Activated T-helper 1 cell treated with anti-CD3 and anti-CD28 coated beads, Interleukin-12 subunit alpha, Interleukin-12 subunit beta, Interleukin-2, Interleukin-4 antibody, amounts not matched to agents 30 ng/mL and 10 ng/mL and 1 ng/mL, durations not matched to agents 14 hours and 24 hours and 36 hours (primary cell): ENCODE measurements around the gene EFR3B. TPM values are rescaled to one million over a fixed set of nuclear protein-coding genes. Genes with fewer than 3 reads are reported as not detected.
A peak's percentile ranks its signal among the peaks of the same experiment; 100 is the strongest.

ENCODE experiments used
- DNase-seq: peaks from one replicate; pipeline ENCODE4 v3.0.0; 2021; ENCODE audit warnings: low spot score
- H3K27ac Mint-ChIP-seq: one replicate; pipeline ENCODE4 v1.8.0; 2021; ENCODE audit warnings: mild to moderate bottlenecking, mixed read lengths
- H3K27me3 Mint-ChIP-seq: one replicate; pipeline ENCODE4 v1.8.0; 2022; ENCODE audit warnings: mild to moderate bottlenecking, moderate library complexity, mixed read lengths; ENCODE audit not compliant: insufficient read depth
- H3K36me3 Mint-ChIP-seq: one replicate; pipeline ENCODE4 v1.8.0; 2021; ENCODE audit warnings: low read depth, mixed read lengths
- H3K4me1 Mint-ChIP-seq: one replicate; pipeline ENCODE4 v1.8.0; 2021; ENCODE audit warnings: low read depth, mixed read lengths
- H3K4me3 Mint-ChIP-seq: one replicate; pipeline ENCODE4 v1.8.0; 2021; ENCODE audit warnings: mild to moderate bottlenecking, moderate library complexity, mixed read lengths
- H3K9me3 Mint-ChIP-seq: one replicate; pipeline ENCODE4 v1.8.0; 2021; ENCODE audit warnings: mixed read lengths
- intact Hi-C: fragments of 100-400 bp; cut with micrococcal nuclease; formaldehyde crosslinking; loops from one replicate; pipeline ENCODE4 v1.15.1; 2024
- total RNA-seq: library from RNA; stranded (reverse); gene quantifications from 2 replicates; pipeline ENCODE4 v1.2.3, GENCODE V29; 2022

Gene EFR3B
- total RNA-seq, 1 donor from 2014 or later: 0.21 TPM

DNA sequence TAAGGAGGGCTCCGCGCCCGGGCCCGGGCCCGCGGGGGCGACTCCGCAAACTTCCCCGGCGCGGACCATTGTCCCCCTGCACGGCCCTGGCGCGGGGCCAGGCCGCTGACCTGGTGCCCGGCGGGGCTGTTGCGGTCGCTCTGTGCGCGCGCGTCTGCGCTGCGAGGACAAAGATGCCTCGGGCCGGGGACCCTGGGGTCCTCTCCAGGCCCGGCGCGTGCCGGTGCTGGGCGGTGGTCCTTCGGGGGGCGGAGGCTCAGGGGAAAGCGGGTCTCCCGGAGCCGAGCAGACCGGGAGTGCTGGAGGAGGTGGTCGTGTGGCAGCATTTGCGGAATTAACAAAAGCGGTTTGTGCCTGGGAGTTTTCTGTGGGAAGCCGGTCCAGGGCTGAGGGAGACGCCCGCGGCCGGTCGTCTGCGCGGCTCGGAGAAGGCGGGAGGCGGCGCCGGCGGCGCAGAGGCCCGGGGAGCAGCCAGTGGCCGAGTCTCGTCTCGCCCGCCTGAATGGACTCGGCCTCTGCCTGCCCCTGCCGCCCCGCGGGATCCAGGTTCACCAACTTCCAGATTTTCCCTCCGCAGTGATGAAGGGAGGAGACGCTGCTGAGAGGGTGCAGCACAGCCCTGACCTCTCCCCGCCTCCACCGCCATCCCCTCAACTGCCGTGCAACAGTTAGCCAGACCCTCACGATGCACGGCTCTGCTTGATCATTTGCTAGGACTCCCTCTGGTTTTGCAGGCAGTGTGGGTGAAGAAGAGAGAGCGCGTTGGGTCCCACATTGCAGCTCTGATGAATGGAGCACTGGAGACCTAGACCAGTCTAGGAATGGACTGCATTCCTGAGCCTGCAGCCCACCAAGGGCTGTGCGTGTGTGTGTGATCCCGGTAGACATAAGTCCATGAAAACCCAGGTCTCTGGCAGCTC is 705 bp downstream of the EFR3B start:
- H3K9me3 Mint-ChIP-seq: no peaks in the 10 kb centered on the region
- no peaks in the 10 kb centered on the region for H3K36me3 Mint-ChIP-seq
- peak overlapping the region; percentile 81 for H3K4me3 Mint-ChIP-seq
- intact Hi-C loops: loop anchor here (1.0 to 5.0 kb wide), 4 partner anchors 70 to 1305 kb away; partner anchors contain the start of genes ADCY3, ADGRF3 and SELENOI
- peaks cover 48% of the 10 kb centered on the region for H3K27me3 Mint-ChIP-seq
- DNase-seq: no peak
- peaks cover 26% of the 10 kb centered on the region for H3K4me1 Mint-ChIP-seq
- no peak overlapping the region for H3K27ac Mint-ChIP-seq

DNA sequence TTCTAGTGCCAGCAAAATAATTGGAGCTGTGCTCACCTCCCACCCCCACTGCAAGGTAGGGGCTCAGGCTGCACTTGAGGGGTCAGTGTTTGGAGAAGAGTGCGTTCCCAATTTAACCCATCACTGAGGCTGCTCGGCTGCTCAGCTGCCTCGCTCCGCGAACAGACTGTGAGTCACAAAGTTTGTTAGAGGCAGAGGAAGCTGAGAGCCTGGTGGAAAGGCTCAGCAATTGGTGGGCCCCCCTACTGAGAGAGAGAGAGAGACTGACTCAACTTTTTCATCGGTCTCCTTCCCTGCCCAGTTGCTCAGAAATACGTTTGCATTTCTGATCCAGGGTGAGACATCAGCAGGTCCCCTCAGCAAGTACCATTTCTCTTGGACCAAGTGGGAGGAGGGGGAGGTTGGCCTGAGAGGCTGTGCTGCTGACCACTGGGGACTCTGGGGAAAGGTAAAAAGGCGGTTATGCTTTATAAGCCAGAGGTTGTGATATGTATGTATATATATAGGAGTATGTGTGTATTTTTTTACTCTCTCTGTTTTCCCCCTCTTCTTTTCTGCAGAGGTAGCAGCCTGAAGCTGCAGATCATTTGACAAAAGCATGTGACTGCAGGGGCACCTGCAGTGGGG is 1.5 kb downstream of the EFR3B start:
- H3K9me3 Mint-ChIP-seq: no peaks in the 10 kb centered on the region
- no peak for DNase-seq
- no peak overlapping the region for H3K27ac Mint-ChIP-seq
- H3K36me3 Mint-ChIP-seq: no peaks in the 10 kb centered on the region
- peaks cover 48% of the 10 kb centered on the region for H3K27me3 Mint-ChIP-seq
- peaks cover 26% of the 10 kb centered on the region for H3K4me1 Mint-ChIP-seq
- peak overlapping the region; percentile 81 for H3K4me3 Mint-ChIP-seq
- intact Hi-C loops: loop anchor here (2.0 to 5.0 kb wide), 2 partner anchors 459 to 1304 kb away; partner anchors contain the start of genes ADGRF3 and SELENOI

DNA sequence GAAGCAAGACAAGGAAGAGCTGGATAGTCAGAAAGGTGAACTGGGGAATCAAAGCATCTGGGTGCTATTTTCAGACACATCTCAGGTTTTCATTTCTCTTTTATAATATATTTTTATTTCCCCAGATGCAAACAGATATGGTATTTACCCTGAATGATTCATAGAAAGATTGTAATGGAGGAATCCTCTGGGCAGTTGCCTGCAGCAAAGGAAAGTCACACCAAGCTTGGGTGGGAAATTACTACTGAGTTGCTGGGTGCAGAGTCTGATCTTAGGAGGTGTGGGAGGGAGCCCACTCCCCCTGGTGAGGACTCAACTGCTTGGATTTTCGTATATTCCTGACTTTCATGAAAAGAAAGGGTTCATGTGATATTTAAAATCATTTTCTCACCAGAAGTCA is 2.1 kb downstream of the EFR3B start:
- no peaks in the 10 kb centered on the region for H3K36me3 Mint-ChIP-seq
- no peak overlapping the region for H3K4me3 Mint-ChIP-seq
- H3K4me1 Mint-ChIP-seq: peaks cover 26% of the 10 kb centered on the region
- H3K9me3 Mint-ChIP-seq: no peaks in the 10 kb centered on the region
- intact Hi-C loops: loop anchor here (5.0 kb wide), 1 partner anchor 1303 kb away; the partner anchor contains the start of genes ADGRF3 and SELENOI
- no peak for DNase-seq
- H3K27ac Mint-ChIP-seq: no peak overlapping the region
- H3K27me3 Mint-ChIP-seq: peaks cover 48% of the 10 kb centered on the region

DNA sequence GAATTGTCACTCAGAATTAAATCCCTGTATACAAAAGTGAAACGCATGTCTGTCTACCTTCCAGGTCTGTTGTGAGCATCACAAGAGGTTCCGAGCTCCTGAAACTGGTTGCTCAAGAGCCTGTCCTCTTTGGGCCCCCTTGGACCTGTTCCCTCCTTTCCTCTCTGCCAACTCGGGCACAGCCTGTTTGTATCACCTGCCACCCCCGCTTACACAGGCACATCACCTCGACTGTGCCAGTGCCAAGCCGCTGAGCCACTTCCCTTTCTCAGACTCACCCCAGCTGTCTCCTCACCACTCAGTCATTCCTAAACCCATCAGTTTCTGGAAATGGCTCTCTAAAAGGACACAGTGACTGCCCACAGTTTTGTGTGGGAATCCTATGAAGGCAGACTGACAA is 3.1 kb downstream of the EFR3B start:
- no peak overlapping the region for H3K4me3 Mint-ChIP-seq
- intact Hi-C loops: loop anchor here (5.0 kb wide), 1 partner anchor 1302 kb away; the partner anchor contains the start of genes ADGRF3 and SELENOI
- H3K27me3 Mint-ChIP-seq: peaks cover 54% of the 10 kb centered on the region
- no peak for DNase-seq
- H3K4me1 Mint-ChIP-seq: peaks cover 26% of the 10 kb centered on the region
- H3K9me3 Mint-ChIP-seq: no peaks in the 10 kb centered on the region
- H3K27ac Mint-ChIP-seq: peak overlapping the region; percentile 45
- no peaks in the 10 kb centered on the region for H3K36me3 Mint-ChIP-seq

DNA sequence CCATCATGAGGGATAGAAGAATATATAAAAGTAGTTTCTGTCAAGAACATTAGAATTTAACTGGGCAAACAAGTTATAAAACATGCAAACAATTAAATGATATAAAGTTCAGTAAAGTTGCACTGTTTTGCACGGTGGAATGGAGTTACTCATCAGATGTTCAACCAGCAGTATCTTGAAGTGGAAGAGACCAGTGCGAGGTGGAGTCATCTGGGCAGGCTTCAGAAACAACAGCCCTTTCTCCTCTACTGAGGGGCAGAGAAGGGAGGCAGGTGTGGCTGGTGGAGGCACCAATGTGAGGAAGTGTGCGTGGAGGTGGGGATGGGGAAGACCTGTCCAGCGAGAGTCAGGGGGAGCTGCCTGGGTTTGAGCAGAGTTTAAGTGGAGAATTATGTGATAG is 7.5 kb downstream of the EFR3B start:
- no peak overlapping the region for H3K27ac Mint-ChIP-seq
- H3K36me3 Mint-ChIP-seq: no peaks in the 10 kb centered on the region
- intact Hi-C loops: no loop called here
- no peak overlapping the region for H3K4me3 Mint-ChIP-seq
- peaks cover 23% of the 10 kb centered on the region for H3K27me3 Mint-ChIP-seq
- H3K4me1 Mint-ChIP-seq: peaks cover 7% of the 10 kb centered on the region
- no peaks in the 10 kb centered on the region for H3K9me3 Mint-ChIP-seq
- DNase-seq: no peak

DNA sequence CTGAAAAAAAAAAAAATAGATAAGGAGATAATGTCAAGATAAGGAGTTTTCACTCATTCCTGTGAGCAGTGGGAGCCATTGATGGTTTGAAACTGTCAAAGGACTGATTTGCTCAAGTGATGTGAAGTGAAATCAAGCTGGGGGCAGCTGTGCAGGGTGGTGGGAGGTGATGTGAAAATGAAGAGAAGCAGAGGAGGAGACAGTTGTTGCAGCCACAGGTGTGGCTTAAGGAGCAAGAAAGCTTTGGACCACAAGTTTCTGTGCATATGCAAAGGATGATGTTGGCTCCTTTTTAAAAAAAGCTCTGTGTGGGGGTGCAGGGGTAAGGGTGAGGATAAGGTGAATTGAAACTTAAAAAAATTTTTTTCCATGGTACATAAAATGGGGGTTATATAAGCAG is 8.3 kb downstream of the EFR3B start:
- Mint-ChIP-seq H3K27ac (no peak overlapping the region), H3K4me1 (peaks cover 2% of the 10 kb centered on the region), H3K4me3 (no peak overlapping the region), H3K27me3 (peaks cover 21% of the 10 kb centered on the region), H3K36me3 (no peaks in the 10 kb centered on the region), H3K9me3 (no peaks in the 10 kb centered on the region)
- intact Hi-C loops: no loop called here
- DNase-seq: no peak

DNA sequence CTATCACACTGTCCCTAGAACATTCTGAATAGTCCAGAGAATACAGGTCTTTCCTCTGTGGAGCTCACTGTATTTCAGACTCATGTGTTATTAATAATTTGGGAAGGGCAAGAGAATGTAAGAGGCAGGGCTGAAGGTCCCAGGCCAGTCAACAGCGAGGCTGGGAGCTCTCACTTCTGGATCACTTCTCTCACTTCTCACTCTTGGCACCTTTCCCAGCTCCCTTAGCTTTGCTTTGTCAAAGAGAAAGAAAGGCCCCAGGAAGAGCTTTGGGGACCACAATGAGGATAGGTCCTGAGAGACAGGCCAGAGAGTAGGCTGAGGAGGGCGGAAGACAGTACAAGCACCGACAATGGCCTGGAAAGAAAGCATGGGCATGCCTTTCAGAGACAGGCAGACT is 11.2 kb downstream of the EFR3B start:
- H3K27ac Mint-ChIP-seq: no peak overlapping the region
- intact Hi-C loops: no loop called here
- H3K4me1 Mint-ChIP-seq: no peaks in the 10 kb centered on the region
- no peaks in the 10 kb centered on the region for H3K9me3 Mint-ChIP-seq
- H3K27me3 Mint-ChIP-seq: peaks cover 14% of the 10 kb centered on the region
- H3K36me3 Mint-ChIP-seq: no peaks in the 10 kb centered on the region
- DNase-seq: no peak
- H3K4me3 Mint-ChIP-seq: no peak overlapping the region

DNA sequence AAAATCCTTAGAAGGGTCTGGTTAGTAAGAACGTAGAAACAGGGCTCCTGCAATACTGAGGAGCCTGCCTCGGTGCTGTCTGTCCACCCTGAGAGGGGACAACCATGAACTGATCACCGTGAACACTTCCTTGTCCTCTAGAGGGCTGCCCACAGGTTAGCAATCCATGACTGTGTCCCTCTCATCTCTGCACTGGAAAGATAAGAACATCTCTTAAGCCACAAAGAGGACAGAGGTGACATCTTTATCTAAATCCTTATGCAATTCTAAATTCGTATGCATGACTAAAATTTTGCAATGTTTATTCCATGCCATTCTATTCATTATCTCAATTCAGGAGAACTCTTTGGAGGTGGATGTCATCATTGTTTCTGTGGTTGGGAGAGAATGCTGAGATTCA is 12.8 kb downstream of the EFR3B start:
- DNase-seq: no peak
- no peaks in the 10 kb centered on the region for H3K9me3 Mint-ChIP-seq

DNA sequence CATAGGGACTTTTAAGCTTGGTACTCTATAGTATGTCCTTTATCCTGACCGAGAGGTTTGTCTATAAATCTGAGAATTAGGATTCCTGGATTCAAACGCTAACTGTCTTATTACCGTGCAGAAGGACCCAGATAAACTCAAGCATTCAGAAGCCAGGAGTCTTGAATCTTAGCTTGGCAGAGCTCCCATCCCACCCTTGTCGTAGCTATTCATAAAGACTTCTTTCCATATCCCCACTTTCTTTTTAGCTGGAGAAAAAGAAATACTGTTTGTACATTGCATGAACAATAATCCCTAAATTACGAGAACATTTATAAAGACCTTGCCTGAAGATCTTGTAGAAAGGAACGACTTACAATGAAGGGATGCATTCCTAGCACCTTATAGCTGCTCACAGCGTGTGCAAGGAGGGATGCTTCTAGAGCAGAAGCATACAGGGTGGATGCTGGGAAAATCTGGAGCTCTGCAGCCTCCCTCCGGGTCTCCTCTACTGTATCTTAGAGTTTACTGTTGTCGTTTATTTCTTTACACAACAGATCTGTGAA is 13.6 kb downstream of the EFR3B start:
- no peak for DNase-seq
- Mint-ChIP-seq H3K4me3 (no peak overlapping the region), H3K27me3 (peaks cover 8% of the 10 kb centered on the region), H3K36me3 (no peaks in the 10 kb centered on the region), H3K9me3 (no peaks in the 10 kb centered on the region), H3K4me1 (no peaks in the 10 kb centered on the region), H3K27ac (no peak overlapping the region)
- intact Hi-C loops: no loop called here

More for the DNA sequence above, 12.8 kb downstream of the EFR3B start:
- peaks cover 8% of the 10 kb centered on the region for H3K27me3 Mint-ChIP-seq
- H3K4me1 Mint-ChIP-seq: no peaks in the 10 kb centered on the region
- no peak overlapping the region for H3K4me3 Mint-ChIP-seq
- no peak overlapping the region for H3K27ac Mint-ChIP-seq
- intact Hi-C loops: no loop called here
- H3K36me3 Mint-ChIP-seq: no peaks in the 10 kb centered on the region

DNA sequence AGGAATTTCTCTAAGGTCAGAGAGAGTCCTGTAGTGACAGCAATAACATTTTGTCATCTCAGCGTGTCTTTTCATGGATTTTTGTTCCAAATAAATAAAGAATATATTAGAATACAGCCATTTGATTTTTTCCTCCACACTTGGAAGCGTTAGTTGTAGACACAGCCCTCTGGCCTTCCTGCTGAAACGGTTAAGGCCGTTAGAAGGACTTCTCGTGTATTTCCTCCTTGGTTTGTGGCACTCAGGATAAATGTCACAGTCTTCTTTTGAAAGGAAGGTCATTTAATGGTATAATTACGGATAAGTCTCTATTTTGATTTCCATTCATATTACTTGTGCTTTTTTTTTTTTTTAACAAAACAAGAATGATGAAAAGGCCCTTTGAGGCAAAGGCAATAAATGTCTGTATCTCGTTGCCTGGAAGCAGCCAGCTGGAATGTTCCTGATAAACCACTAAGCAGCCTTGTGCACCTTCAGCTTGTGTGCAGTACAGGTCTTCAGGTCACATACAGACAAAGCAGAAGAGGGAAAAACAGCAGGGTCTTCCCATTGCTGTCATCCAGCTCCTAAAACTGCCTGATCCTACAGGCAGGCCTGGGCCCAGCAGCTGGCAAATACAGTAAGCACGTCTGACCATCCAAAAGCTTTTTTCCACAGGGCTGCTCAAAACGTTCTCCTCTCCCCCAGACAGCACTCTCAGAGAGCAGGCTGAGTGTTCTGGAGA is 14.4 kb downstream of the EFR3B start:
- Mint-ChIP-seq H3K27ac (no peak overlapping the region), H3K36me3 (no peaks in the 10 kb centered on the region), H3K9me3 (no peaks in the 10 kb centered on the region), H3K27me3 (peaks cover 8% of the 10 kb centered on the region), H3K4me1 (no peaks in the 10 kb centered on the region), H3K4me3 (no peak overlapping the region)
- intact Hi-C loops: no loop called here
- DNase-seq: no peak

DNA sequence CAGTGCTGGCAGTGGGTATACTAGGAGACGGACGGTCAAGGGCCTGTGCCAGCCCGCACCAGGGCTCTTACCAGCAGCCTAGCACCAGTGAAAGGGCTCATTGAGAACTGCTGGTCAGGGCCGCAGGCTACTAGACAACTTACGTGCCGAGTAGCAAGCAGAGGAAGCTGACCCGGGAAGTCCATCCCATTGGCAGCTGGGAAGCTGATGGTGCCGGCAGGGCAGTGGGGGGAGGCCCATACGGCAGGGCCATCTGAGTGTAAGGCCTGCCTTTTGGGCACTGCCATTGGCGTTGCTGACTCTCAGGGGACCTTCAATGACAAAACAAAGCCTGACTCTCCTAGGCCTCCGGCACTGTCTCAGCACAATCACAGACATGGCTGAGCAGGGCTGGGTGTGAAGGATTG is 20.6 kb downstream of the EFR3B start:
- H3K36me3 Mint-ChIP-seq: no peaks in the 10 kb centered on the region
- intact Hi-C loops: no loop called here
- H3K9me3 Mint-ChIP-seq: peaks cover 5% of the 10 kb centered on the region
- H3K4me3 Mint-ChIP-seq: no peak overlapping the region
- H3K4me1 Mint-ChIP-seq: peaks cover 6% of the 10 kb centered on the region
- DNase-seq: no peak
- no peaks in the 10 kb centered on the region for H3K27me3 Mint-ChIP-seq
- H3K27ac Mint-ChIP-seq: no peak overlapping the region

DNA sequence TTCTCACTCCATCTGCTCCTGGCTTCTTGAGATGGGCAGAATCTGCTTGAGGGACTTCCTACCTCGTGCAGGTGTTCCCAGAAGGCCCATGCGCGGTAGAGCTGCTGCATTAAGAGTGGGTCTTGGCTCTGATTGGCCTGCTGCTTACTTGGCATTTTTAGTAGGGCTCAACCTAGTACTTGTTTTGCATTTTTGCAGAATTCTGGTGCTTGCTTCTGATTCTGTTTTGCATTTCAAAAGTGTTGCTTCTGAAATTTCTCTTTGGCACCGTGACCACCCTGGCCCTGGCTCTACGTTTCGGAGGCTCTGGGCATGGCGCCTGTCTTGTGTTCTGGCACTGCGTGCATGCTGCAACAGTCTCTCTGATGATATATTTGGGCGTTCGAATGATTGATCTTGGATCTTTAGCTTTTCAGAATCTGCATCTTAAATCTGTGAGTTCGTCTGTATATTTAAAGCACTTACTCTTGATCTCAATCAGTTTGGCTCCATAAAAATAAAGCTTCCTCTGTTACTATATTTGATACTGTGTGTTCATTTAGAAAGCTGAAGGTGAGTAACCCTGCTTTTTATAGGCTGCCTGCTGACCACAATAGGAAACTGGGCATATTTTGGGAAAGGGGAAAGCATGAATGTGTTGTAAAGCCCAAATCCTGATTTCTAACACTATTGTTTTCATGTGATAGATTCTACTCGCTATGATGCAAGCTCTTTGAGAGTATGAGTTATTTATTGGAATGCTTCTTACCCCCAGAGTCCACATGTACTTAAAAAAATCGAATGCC is 22.2 kb downstream of the EFR3B start:
- Mint-ChIP-seq H3K9me3 (peaks cover 5% of the 10 kb centered on the region), H3K4me3 (no peak overlapping the region), H3K27ac (no peak overlapping the region), H3K4me1 (peaks cover 6% of the 10 kb centered on the region), H3K27me3 (no peaks in the 10 kb centered on the region), H3K36me3 (no peaks in the 10 kb centered on the region)
- intact Hi-C loops: no loop called here
- DNase-seq: no peak
